ENCODE measurements around the gene PPFIA1.
"Not testable (repeated sequence)": the region's sequence is repeated elsewhere in the genome, so short reads cannot be mapped to it uniquely, and the experiment has no call there.

PPFIA1 gene

DNA sequence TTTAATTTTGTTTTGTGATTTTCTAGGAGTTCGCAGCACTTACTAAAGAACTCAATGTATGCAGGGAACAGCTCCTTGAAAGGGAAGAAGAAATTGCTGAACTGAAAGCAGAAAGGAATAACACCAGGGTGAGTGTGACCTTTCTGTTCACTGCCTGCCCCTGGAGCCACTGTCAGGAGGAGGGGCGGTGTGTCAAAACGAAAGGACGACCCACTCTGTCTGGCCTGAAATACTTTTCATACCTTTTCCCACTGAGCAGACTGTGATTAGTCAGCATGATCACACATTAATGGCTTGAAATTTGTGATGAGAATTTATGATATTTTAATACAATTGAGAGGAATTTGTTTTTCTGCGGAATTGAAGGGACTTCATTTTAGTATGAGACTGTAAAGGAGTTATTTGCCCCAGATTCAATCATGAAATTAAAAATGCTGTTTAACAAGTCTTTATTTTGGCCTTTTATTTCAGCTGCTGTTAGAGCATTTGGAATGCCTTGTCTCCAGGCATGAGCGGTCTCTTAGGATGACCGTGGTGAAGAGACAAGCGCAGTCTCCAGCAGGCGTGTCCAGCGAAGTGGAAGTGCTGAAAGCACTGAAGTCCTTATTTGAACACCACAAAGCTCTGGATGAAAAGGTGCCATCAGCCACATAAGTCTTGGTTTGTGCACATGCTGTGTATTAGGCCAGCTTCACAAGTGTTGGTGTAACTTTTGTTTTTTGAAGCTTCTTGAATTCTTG is 54.1 kb downstream of the PPFIA1 start:
- no peak for DNase-seq (ENCODE audit: low read depth, low spot score)

DNA sequence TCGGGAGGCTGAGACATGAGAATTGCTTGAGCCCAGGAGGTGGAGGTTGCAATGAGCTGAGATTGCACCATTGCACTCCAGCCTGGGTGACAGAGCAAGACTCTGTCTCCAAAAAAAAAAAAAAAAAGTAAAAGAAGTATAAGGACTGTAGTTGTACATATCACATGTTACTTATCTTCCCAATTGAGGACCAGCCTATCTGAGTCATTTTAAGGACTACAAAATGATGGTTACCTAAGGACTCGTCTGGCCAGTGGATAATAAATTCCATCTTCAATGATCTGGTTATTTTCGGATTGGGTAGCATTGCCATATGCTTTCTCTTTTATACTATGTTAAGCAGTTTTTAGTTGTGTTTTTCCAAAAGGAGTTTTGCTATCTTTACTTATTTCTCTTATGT is 55.3 kb downstream of the PPFIA1 start:
- DNase-seq (ENCODE audit: low read depth, low spot score), result no peak

DNA sequence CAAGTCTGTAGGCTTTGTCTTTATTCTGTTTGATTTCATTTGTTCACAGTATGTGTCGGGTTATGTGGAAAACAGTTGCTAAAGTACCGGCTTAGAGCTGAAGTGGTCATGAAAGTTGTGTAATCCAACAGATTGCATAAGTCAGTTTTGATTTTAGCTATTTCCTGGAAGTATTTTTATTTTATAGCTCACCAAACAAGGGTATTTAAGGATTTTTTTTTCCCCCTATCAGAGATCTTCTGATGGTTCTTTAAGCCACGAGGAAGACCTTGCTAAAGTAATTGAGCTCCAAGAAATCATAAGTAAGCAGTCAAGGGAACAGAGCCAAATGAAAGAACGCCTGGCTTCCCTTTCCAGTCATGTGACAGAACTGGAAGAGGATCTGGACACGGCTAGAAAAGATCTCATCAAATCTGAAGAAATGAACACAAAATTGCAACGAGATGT is 55.9 kb downstream of the PPFIA1 start:
- DNase-seq (ENCODE audit: low read depth, low spot score), result no peak

DNA sequence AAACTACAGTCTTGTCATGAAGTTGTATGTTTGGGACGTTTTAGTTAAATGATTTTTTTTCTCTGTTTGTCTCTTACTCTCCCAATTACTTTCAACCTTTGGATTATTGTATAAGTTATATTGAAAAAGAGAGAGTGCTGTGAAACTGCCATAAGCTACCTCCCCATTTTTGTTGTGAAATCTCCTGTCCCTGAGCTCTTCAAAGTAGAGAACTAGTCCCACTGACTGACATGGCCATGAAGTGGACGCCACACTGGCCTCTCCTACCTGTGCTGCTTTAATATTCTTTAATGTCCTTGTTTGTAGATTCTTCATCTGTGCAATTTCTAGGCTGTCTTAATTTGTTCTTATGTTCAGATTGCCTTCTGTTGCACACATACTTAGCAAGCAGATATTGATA is 56.3 kb downstream of the PPFIA1 start:
- DNase-seq (ENCODE audit: low read depth, low spot score), result no peak

DNA sequence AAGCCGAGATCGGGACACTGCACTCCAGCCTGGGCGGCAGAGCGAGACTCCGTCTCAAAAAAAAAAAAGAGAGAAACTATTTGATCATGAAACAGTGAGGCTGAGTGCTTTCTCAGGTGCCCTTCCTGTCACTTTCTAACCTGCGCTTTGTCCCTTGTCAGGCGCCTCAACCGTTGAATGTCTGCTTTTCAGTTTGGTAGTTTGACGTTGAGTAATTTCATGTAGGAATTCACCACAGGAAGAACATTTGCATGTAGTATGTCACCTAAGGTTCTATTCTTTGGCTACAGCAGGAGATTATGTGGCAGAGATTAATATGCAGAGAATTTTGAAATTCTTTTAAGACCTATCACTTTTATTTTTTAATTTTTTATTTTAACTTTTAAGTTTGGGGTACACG is 57.2 kb downstream of the PPFIA1 start:
- no peak for DNase-seq (ENCODE audit: low read depth, low spot score)

DNA sequence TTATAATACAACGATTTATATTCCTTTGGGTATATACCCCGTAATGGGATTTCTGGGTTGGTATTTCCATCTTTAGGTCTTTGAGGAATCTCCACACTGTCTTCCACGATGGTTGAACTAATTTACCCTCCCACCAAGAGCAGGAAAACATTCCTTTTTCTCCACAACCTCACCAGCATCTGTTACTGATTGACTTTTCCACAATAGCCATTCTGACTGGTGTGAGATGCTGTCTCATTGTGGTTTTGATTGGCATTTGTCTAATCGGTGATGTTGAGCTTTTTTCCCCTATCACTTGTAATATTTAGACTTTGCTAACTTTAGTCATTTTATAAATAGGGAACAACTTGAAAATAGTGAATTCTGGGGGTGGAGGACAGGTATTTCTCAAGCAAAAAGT is 58.1 kb downstream of the PPFIA1 start:
- no peak for DNase-seq (ENCODE audit: low read depth, low spot score)

DNA sequence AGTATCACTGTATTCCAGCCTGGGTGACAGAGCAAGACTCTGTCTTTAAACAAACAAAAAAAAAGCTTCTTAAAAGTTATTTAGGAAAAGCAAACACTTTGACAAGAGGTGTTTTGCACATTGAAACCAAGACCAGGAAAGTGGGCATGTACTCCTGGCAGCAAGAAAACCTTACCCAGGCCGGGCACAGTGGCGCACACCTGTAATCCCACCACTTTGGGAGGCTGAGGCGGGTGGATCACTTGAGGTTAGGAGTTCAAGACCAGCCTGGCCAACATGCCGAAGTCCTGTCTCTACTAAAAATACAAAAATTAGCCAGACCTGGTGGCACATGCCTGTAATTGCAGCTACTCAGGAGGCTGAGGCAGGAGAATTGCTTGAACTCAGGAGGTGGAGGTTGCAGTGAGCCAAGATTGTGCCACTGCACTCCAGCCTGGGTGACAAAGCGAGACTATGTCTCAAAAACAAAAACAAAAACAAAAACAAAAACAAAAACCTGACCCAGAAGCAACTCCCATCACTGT is 60.9 kb downstream of the PPFIA1 start:
- not testable (repeated sequence) for DNase-seq (ENCODE audit: low read depth, low spot score)

DNA sequence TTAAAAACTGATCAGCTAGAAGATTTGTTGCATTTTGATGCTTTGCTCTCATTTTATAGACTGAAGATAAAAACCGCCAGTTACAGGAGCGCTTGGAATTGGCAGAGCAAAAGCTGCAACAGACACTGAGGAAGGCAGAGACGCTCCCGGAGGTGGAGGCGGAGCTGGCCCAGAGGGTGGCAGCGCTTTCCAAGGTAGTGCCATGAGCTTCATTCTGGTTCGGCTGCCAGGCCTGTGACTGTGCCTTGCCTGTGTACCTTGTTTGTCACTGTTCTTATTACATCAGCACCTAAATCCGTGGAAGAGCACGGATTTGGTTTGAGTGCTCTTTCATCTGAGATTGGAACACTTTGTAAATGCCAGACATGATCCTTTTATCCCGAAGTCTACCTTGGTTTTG is 61.4 kb downstream of the PPFIA1 start:
- DNase-seq (ENCODE audit: low read depth, low spot score), result no peak

DNA sequence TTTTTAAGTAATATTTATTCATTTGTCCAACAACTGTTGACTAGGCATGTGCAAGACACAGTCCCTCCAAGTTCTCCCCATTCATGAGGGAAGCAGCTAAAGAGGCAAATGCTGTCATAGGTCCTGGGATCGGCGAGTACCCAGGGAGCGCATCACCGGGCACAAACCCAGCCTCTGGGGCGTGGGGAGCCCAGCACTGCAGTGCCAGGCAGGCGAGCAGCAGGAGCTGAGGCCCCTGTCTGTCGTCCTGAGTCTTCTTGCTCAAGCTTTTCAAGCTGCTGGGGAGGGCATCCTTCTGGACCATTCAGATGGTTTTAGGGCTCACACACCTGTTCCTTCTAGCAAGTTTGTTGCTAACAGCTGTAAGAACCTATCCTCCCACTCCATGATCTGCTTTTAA is 62.1 kb downstream of the PPFIA1 start:
- no peak for DNase-seq (ENCODE audit: low read depth, low spot score)

DNA sequence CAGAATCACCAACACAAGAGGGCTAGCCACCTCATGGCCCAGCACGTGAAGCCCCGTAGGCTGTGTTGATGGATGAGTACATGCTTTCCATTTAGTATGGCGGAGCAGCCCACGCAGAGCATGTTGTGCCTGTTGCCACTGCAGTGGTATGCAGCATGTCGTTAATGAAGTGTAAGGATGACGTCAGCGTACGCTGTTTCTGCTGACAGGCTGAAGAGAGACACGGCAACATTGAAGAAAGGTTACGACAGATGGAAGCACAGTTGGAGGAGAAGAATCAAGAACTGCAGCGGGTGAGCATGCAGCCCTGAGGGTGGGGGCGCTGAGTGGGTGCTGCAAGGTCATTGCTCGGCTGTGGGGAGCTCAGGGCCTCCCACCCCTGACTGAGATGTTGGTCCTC is 62.8 kb downstream of the PPFIA1 start:
- no peak for DNase-seq (ENCODE audit: low read depth, low spot score)

DNA sequence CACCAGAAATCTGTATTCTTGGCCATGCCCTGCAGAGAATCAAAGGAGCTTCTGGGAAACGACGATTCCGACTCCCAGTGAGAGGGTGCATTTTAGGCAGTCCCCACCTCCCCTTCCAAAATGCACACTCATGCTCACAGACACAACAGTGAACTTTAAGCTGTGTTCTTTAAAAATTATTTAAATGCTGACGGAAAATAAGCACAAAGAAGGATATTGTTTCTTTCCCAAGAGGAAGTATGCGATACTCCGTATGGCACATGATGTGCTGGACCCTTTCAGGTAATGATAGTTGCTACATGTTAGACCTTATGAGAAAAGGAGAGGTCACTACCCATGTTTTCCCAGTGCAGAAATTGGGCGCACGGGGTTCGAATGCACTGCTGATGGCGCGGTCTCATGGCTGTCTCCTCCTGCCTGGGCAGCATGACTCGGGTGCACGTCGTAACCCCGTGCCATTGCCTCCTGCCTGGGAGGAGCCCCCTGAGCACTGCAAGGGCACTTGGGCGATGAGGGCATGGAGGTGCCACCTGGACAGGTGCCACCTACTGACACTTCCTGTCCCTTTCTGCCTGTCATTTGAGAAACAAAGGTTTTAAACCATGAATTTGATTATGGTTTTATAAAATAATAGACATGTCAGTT is 64.0 kb downstream of the PPFIA1 start:
- DNase-seq (ENCODE audit: low read depth, low spot score), result no peak

DNA sequence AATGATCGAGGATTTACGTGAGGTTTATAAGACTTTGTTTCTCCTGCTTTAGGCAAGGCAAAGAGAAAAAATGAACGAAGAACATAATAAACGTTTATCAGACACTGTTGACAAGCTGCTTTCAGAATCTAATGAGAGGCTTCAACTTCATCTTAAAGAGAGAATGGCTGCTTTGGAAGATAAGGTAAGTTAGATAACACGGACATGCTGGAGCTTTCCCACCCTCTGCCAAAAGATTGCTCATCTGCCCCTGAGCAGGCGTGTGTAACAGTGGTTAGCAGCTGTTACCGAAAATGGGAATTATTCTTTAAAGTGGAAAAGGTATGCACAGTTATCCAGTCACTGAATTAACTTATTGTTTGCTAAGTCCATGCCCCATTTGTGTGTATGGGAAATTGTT is 65.0 kb downstream of the PPFIA1 start:
- no peak for DNase-seq (ENCODE audit: low read depth, low spot score)

DNA sequence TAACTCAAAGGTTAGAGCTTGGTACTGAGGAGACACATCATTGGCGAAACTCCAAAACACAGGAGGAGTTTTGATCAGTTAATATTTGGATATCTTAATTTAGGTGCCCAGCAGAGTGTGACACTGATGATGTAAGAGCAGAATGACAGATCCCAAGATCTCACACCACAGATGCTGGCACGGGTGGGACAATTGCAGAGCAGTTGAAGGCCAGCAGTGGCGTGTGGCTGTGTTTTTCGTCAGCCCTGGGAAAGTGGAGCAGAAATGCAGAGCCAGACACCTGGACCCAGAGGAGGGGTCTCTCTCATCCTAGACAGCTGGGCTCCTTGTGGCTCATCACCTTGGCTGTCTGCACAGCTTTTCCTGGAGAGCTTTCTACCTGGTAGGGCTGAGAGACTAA is 68.1 kb downstream of the PPFIA1 start:
- DNase-seq (ENCODE audit: low read depth, low spot score), result no peak

DNA sequence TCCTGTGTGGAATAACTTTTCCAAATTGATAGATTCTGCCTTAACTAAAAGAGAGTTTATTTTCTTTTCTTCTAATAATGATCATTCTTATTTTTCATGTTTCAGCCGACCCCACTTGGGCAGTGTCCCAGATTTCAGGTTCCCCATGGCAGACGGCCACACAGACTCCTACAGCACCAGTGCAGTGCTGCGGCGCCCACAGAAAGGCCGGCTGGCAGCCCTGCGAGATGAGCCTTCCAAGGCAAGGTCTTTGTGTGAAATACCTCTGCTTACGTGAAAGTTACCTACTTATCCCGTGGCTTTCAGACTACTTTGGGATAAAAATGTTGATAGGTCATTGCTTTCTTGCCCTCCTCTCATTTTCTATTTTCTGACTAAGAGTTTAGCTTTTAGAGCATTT is 68.6 kb downstream of the PPFIA1 start:
- DNase-seq (ENCODE audit: low read depth, low spot score), result no peak

DNA sequence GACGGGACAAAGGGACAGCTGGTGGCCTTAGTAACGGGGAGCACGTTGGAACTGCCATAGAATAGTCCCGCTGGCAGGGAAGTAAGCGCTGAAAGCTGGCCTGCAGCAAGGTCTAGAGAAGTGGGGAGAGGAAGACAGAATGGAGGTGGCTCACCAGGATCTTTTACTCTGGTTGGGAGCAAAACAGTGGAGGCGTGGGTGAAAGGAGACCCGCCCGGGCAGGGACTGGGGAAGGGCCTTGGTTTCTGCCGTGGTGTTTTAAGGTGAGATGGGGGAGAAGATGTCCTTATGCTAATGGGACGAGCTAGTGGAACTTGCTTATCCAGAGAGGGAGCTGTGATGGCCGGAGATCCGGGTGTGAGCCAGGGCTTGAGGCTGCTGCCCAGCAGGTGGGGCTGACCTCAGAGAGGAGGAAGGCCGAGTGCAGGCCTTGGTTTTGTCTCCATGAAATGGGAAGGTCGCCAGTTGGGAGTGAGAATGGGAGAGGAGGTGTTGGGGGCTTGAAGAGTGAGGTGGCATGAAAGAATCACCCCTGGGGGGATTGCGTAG is 71.5 kb downstream of the PPFIA1 start:
- no peak for DNase-seq (ENCODE audit: low read depth, low spot score)

DNA sequence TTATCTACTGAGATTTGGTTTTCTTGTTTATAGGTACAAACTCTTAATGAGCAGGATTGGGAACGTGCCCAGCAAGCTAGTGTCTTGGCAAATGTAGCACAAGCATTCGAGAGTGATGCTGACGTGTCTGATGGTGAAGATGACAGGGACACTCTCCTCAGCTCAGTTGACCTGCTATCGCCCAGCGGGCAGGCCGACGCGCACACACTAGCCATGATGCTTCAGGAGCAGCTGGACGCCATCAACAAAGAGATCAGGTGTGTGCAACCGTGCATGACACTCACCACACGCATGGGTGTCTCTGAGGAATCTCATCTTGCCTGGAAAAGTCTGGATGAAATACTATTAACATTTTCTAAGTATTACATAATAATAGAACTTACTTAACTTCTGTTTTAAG is 73.1 kb downstream of the PPFIA1 start:
- no peak for DNase-seq (ENCODE audit: low read depth, low spot score)

DNA sequence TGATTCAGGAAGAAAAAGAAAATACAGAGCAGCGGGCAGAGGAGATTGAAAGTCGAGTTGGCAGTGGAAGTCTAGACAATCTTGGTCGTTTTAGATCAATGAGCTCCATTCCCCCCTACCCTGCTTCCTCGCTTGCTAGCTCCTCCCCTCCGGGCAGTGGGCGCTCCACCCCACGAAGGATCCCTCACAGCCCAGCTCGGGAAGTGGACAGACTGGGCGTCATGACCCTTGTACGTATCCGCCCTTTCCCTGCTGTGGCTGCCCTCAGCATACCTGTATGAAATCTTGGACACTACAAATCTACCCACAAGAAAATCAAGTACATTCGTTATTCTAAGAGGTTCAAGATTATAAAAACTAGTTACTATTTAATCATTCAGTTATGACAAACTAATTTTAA is 77.7 kb downstream of the PPFIA1 start:
- no peak for DNase-seq (ENCODE audit: low read depth, low spot score)

DNA sequence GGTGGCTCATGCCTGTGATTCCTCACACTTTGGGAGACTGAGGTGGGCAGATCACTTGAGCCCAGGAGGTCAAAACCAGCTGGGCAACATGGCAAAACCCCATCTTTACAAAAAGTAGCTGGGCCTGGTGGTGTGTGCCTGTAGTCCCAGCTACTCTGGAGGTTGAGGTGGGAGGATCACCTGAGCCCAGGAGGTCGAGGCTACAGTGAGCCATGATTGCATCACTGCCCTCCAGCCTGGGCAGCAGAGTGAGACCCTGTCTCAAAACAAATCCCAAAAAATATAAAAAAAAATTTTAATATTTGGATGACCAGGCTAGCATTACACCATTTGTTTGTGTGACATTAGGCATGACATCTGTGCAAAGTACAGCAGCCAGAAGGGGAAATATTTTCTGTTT is 78.1 kb downstream of the PPFIA1 start:
- DNase-seq (ENCODE audit: low read depth, low spot score), result no peak

DNA sequence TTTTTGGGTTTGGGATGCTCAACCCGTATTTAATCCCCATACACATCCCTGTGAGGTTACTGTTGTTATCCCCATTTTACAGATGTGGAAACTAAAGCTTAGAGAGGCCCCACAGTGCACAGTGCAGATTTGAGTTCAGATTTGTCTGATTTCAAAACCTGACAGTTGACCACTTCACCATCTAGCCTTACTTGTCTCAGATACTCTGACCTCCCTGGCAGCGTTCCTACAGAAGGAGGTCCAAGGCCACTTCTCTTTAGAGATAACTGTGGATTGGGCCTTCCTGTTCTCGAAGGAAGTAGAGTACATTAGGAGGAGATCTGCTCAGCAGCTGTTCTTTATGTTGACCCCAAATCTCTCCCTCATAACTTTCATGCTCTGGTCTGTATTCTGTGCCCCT is 81.2 kb downstream of the PPFIA1 start:
- no peak for DNase-seq (ENCODE audit: low read depth, low spot score)

DNA sequence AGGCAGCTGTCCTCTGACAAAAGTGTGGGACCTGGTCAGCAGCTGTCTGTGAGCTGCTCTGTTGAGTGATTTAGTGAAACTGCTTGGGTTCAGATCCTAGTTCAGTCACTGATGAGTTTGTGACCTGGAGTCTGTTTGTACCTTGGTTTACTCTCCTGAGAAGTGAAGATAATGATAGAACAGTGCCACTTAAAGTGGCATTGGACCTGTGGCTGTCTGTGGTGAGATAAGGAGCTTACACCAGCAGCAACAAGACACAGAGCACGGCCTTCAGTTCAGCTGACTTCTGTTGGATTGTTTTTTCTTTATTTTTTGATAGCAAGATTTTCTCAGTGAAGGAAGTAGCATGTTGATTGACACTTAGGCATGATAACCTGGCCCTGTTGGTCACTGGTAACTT is 81.6 kb downstream of the PPFIA1 start:
- no peak for DNase-seq (ENCODE audit: low read depth, low spot score)

DNA sequence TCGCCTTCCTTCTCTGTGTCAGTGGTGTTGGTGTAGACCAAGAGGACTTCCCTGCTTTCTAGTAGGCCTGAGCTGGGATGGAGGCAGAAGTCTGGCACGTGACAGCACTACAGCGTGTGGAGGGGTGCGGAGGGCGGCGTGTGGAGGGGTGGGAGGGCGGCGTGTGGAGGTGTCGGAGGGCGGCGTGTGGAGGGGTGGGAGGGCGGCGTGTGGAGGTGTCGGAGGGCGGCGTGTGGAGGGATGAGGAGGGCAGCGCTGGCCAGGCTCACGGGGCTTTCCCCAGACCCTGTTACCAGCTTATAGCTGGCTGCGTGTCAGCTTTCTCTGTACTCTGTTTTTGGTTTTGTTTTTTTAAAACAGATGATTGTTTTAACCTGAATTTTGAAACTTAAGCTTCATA is 82.1 kb downstream of the PPFIA1 start:
- no peak for DNase-seq (ENCODE audit: low read depth, low spot score)

DNA sequence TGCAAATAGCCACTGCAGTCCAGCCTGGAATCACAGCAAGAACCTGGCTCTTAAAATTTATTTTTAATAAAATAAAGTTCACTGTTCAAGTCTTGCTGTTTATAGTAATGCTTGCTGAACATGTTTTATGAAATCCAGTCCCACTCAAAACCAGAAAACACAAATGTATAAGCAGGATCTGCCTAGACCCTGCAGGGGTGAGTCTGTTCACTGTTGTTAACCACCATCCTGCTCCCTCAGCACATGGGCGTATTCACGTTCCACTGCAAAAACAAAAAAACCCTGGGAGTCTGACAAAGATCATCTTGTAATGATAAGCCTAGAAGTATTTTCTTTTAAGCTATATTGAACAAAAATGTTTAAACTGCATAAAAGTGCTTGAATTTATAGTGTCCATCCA is 82.8 kb downstream of the PPFIA1 start:
- no peak for DNase-seq (ENCODE audit: low read depth, low spot score)
